Body of pancreas (tissue), 4 donors: ENCODE data around the gene CSF1R.

Source experiments
- POLR2A ChIP-seq, 3 donors: fragments of 450-650 bp; IDR thresholded peaks; one replicate each; pipeline ENCODE4 v1.6.1; 2016; ENCODE audit warnings: antibody characterized with exemption in 3 of 3, mild to moderate bottlenecking in 2 of 3
- TF ChIP-seq, protein P1 (sequence below), 7 experiments: fragments of 450-650 bp in 4 of 7; fragments of 200-600 bp in 3 of 7; sonication (generic) in 3 of 7; IDR thresholded peaks; one replicate each; pipeline ENCODE4 v1.5.1; 2016 to 2019; ENCODE audit warnings: antibody characterized with exemption in 7 of 7

DNA sequence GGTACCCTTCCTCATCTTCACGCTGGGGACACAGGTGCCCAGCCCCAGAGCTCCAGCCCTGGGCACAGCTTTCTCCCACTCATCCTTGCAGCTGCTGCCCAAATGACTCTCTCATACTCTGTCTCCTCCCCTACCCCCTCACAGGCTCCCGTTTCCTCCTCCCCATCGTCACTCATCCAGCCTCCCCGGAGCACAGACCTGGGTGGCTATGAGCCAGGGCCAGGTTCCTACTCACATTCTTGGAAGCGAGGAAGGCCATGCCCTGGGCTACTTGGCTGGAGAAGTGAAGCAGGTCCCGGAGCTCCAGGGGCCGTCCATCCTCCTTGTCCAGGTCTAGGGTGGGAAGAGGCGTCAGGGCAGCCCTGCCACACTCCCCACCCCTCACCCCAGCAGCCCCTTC, 29.3 kb downstream of the CSF1R start:
- TF ChIP-seq, protein P1, sequence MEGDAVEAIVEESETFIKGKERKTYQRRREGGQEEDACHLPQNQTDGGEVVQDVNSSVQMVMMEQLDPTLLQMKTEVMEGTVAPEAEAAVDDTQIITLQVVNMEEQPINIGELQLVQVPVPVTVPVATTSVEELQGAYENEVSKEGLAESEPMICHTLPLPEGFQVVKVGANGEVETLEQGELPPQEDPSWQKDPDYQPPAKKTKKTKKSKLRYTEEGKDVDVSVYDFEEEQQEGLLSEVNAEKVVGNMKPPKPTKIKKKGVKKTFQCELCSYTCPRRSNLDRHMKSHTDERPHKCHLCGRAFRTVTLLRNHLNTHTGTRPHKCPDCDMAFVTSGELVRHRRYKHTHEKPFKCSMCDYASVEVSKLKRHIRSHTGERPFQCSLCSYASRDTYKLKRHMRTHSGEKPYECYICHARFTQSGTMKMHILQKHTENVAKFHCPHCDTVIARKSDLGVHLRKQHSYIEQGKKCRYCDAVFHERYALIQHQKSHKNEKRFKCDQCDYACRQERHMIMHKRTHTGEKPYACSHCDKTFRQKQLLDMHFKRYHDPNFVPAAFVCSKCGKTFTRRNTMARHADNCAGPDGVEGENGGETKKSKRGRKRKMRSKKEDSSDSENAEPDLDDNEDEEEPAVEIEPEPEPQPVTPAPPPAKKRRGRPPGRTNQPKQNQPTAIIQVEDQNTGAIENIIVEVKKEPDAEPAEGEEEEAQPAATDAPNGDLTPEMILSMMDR (IDR thresholded peaks at IDR 0.05), result no peak
- no peak for TF ChIP-seq POLR2A (IDR thresholded peaks at IDR 0.05)
